Epithelial cell of esophagus (primary cell): Measurements from ENCODE around the gene PPP2R3A.
"Not testable (repeated sequence)": the region's sequence is repeated elsewhere in the genome, so short reads cannot be mapped to it uniquely, and the experiment has no call there.

Experiments used
- DNase-seq: peaks from one replicate; pipeline ENCODE4 v3.0.0; 2010; ENCODE audit warnings: low read depth
- H3K4me3 ChIP-seq: 2 replicates; pipeline ENCODE4 v1.5.1; 2011; ENCODE audit warnings: mild to moderate bottlenecking, low read length, control low read depth
- TF ChIP-seq, protein P1 (sequence below): IDR thresholded peaks from 2 replicates; pipeline ENCODE4 v1.5.1; 2011; ENCODE audit warnings: low read depth, mild to moderate bottlenecking, low read length, control low read depth, inconsistent platforms; ENCODE audit not compliant: insufficient read depth; ENCODE audit errors: missing control alignments

PPP2R3A gene

DNA sequence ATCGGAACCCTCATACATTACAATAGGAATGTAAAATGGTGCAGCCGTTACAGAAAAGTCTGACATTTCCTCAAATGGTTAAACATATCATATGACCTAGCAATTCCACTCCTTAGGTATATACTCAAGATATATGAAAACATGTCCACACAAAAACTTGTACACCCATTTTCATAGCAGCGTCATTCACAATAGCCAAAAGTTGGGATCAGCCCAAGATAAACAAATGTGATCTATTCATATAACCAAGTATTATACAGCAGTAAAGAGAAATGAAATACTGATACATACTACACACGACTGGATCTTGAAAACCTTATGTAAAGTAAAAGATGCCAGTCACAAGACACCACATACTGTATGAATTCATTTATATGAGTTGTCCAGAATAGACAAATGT, 128.2 kb downstream of the PPP2R3A start:
- no peak overlapping the region for H3K4me3 ChIP-seq
- TF ChIP-seq, protein P1, sequence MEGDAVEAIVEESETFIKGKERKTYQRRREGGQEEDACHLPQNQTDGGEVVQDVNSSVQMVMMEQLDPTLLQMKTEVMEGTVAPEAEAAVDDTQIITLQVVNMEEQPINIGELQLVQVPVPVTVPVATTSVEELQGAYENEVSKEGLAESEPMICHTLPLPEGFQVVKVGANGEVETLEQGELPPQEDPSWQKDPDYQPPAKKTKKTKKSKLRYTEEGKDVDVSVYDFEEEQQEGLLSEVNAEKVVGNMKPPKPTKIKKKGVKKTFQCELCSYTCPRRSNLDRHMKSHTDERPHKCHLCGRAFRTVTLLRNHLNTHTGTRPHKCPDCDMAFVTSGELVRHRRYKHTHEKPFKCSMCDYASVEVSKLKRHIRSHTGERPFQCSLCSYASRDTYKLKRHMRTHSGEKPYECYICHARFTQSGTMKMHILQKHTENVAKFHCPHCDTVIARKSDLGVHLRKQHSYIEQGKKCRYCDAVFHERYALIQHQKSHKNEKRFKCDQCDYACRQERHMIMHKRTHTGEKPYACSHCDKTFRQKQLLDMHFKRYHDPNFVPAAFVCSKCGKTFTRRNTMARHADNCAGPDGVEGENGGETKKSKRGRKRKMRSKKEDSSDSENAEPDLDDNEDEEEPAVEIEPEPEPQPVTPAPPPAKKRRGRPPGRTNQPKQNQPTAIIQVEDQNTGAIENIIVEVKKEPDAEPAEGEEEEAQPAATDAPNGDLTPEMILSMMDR, result no peak
- peak; percentile 41 for DNase-seq

DNA sequence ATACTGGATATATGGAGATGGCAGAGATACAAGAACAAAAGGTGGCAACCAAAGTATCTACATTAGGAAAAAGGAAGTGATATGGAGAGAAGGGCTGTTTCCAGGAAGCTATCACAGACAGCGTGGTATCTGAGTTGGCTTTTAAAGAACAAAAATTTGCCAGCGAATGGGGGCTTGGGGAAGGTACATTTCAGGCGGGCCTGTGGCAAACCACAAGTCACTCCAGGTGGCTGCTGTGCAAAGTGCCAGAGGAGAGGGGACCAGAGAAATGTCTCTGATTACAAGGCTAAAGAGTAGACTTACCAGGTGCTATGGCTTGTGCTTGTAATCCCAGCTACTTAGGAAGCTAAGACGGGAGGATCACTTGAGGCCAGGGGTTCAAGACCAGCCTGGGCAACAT, 139.5 kb downstream of the PPP2R3A start:
- TF ChIP-seq, protein P1, result no peak
- no peak overlapping the region for H3K4me3 ChIP-seq
- DNase-seq, result no peak

DNA sequence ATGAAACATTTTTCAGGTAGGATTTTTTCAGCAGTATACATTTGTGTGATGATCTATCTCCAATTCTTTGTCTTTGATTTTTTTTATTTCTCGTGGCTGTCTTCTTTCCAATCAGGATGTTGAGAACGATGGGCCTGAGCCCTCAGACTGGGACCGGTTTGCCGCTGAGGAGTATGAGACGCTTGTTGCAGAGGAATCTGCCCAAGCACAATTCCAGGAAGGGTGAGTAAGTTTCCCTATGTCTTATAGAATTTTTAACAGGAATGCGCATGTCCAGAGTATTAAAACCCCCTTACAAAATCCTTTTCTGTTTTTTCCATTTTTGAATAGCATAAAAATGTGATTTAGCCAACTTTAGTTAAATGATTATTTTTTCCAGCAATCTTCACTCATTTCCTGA, 140.6 kb downstream of the PPP2R3A start:
- TF ChIP-seq, protein P1, result no peak
- H3K4me3 ChIP-seq, result no peak overlapping the region
- DNase-seq, result peak; percentile 8

DNA sequence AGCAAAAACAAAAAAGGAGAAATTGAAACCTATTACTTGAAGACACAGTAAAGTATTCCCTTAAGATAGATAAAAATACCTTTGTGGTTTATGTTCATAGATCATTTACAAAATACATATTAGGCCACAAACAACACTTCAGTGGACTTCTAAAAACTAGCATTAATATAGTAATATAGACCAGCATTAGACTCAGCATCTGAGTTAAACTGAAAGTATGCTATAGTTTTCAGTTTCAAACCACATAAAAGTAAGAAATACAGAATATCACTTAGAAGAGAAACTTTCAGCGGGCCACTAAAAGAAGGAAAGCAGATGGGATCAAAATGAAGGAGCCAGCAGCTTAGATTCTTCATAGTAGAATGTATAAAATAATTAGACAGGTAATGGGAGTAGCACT, 144.0 kb downstream of the PPP2R3A start:
- no peak overlapping the region for H3K4me3 ChIP-seq
- TF ChIP-seq, protein P1, result no peak
- no peak for DNase-seq

- DNase-seq, result no peak
- TF ChIP-seq, protein P1, result no peak
- H3K4me3 ChIP-seq, result no peak overlapping the region
Observed at GRCh38 chr3:136110481-136110880, 145.0 kb downstream of the PPP2R3A start.

- no peak overlapping the region for H3K4me3 ChIP-seq
- TF ChIP-seq, protein P1, result no peak
- no peak for DNase-seq
Observed at GRCh38 chr3:136114421-136114820, 148.9 kb downstream of the PPP2R3A start.

GRCh38 chr3:136119332-136119731, 153.8 kb downstream of the PPP2R3A start:
- DNase-seq, H3K4me3 ChIP-seq: not testable (repeated sequence)

GRCh38 chr3:136119783-136120182, 154.3 kb downstream of the PPP2R3A start:
- DNase-seq, H3K4me3 ChIP-seq: not testable (repeated sequence)
